SK-N-MC (cell line): ENCODE results near the gene TLE2.

Source experiments
- EZH2 ChIP-seq: fragments of 200-600 bp; sonication (generic); IDR thresholded peaks from one replicate; pipeline ENCODE4 v1.6.1; 2017; ENCODE audit warnings: antibody characterized with exemption
- POLR2AphosphoS5 ChIP-seq: IDR thresholded peaks from 2 replicates; pipeline ENCODE4 v1.6.1; 2012; ENCODE audit warnings: mild to moderate bottlenecking, low read depth, low read length, borderline replicate concordance

GRCh38 chr19:3033595-3034405 is 4.7 kb upstream of the TLE2 start:
- TF ChIP-seq POLR2AphosphoS5 = no peak
- no peak for TF ChIP-seq EZH2
